T-cell (primary cell): Measurements from ENCODE around the gene PLCB1. TPM values are rescaled to one million over a fixed set of nuclear protein-coding genes. Genes with fewer than 3 reads are reported as not detected.

ENCODE experiments used
- ATAC-seq, 4 experiments: fragments of 200-7000 bp in 3 of 4; fragments of 150-1000 bp in 1 of 4; cut with Tn5 transposase; replicated peaks in 1 of 4; 1 replicate in 3 of 4; 2 replicates in 1 of 4; pipeline ENCODE4 v1.10.0; 2021; ENCODE audit warnings: moderate library complexity in 3 of 4, mild to moderate bottlenecking in 2 of 4, moderate number of reproducible peaks in 1 of 4
- CTCF ChIA-PET, 2 donors: fragments of 300-600 bp; sonication (Branson Sonifier 250); formaldehyde crosslinking; loops; one replicate each; lab custom pipeline; 2022; ENCODE audit warnings: antibody characterized with exemption in 2 of 2; lab: Charles Lee
- POLR2A ChIA-PET, 2 donors: fragments of 300-600 bp; sonication (Branson Sonifier 250); formaldehyde crosslinking; loops; one replicate each; lab custom pipeline; 2022; ENCODE audit warnings: antibody characterized with exemption in 2 of 2; lab: Charles Lee
- DNase-seq, 35 experiments: peaks; one replicate each; pipeline versions ENCODE4 v3.0.0 to v3.0.0-alpha.2; 2013 to 2023
- H3K27ac ChIP-seq: one replicate; pipeline ENCODE4 v1.5.1; 2013; ENCODE audit warnings: low read length
- H3K27me3 ChIP-seq, 2 experiments: replicated peaks in 1 of 2; 1 replicate in 1 of 2; 2 replicates in 1 of 2; pipeline versions ENCODE4 v1.6.1 to v1.7.0; 2013; ENCODE audit warnings: low read length in 1 of 2, mixed read lengths in 1 of 2; ENCODE audit not compliant: control insufficient read depth in 2 of 2, insufficient read depth in 2 of 2; ENCODE audit errors: extremely low read depth in 1 of 2
- H3K36me3 ChIP-seq, 2 donors: 1 replicate in 1 of 2; 2 replicates in 1 of 2; pipeline versions ENCODE4 v1.6.1 to v1.7.0; 2013; ENCODE audit warnings: low read length in 1 of 2; ENCODE audit not compliant: control insufficient read depth in 2 of 2, insufficient read depth in 1 of 2; ENCODE audit errors: extremely low read depth in 1 of 2
- H3K4me1 ChIP-seq, 2 experiments: 1 replicate in 1 of 2; 2 replicates in 1 of 2; pipeline versions ENCODE4 v1.6.1 to v1.7.0; 2013; ENCODE audit warnings: low read length in 2 of 2, mixed read lengths in 1 of 2; ENCODE audit not compliant: insufficient read depth in 2 of 2, control insufficient read depth in 1 of 2; ENCODE audit errors: extremely low read depth in 1 of 2
- H3K4me3 ChIP-seq, 2 donors: 1 replicate in 1 of 2; 2 replicates in 1 of 2; pipeline versions ENCODE4 v1.5.1 to v1.7.0; 2013; ENCODE audit warnings: mild to moderate bottlenecking in 2 of 2, low read length in 1 of 2, moderate library complexity in 1 of 2; ENCODE audit not compliant: control insufficient read depth in 1 of 2; ENCODE audit errors: extremely low read depth in 1 of 2
- H3K9me3 ChIP-seq: 2 replicates; pipeline ENCODE4 v1.7.0; 2013
- H3K27ac Mint-ChIP-seq, 2 donors: one replicate each; pipeline ENCODE4 v1.8.0; 2020 to 2021; ENCODE audit warnings: mild to moderate bottlenecking in 2 of 2, mixed read lengths in 2 of 2
- H3K27me3 Mint-ChIP-seq, 2 donors: one replicate each; pipeline ENCODE4 v1.8.0; 2021 to 2022; ENCODE audit warnings: mixed read lengths in 2 of 2
- H3K36me3 Mint-ChIP-seq: one replicate; pipeline ENCODE4 v1.8.0; 2021; ENCODE audit warnings: mixed read lengths
- H3K4me1 Mint-ChIP-seq, 3 donors: one replicate each; pipeline ENCODE4 v1.8.0; 2020 to 2022; ENCODE audit warnings: mixed read lengths in 3 of 3, mild to moderate bottlenecking in 1 of 3
- H3K4me3 Mint-ChIP-seq, 3 donors: one replicate each; pipeline ENCODE4 v1.8.0; 2020 to 2022; ENCODE audit warnings: mild to moderate bottlenecking in 3 of 3, mixed read lengths in 3 of 3, moderate library complexity in 3 of 3
- H3K9me3 Mint-ChIP-seq, 3 donors: one replicate each; pipeline ENCODE4 v1.8.0; 2020 to 2022; ENCODE audit warnings: mixed read lengths in 3 of 3
- WGBS: methylation state at CpG from one replicate; pipeline ENCODE4 v1.1.5; 2013; ENCODE audit warnings: missing lambda C conversion rate; ENCODE audit not compliant: insufficient coverage; 5-methylcytosine and 5-hydroxymethylcytosine counted together
- total RNA-seq, 35 experiments: library from RNA in 6 of 35; stranded (reverse) in 6 of 35; fragments of 120-200 nt in 1 of 35; gene quantifications; one replicate each; pipeline versions ENCODE4 v1.2.1 to v1.2.4 and lab custom pipeline; 2013 to 2026

Gene PLCB1
- total RNA-seq, 5 donors from 2014 or later (not counting 1 experiment from before 2014, with no cell fraction given): 3.3 to 15.1 (median 7.4) TPM

GRCh38 chr20:8226106-8226505 is 94.0 kb downstream of the PLCB1 start:
- ChIA-PET POLR2A (no interaction called here), CTCF (no interaction called here)
- Histone ChIP-seq H3K9me3 (no peaks in the 10 kb centered on the region), H3K27me3 (no peaks in the 10 kb centered on the region), H3K36me3 (no peaks in the 10 kb centered on the region), H3K4me1 (no peaks in the 10 kb centered on the region), H3K4me3 (no peak overlapping the region), H3K27ac (no peak overlapping the region)
- no peaks in the 10 kb centered on the region for H3K36me3 Mint-ChIP-seq
- no peak overlapping the region for H3K27ac Mint-ChIP-seq
- H3K27me3 Mint-ChIP-seq: peaks cover 0 to 3% of the 10 kb centered on the region in 2 donors
- no peak overlapping the region for H3K4me3 Mint-ChIP-seq
- ATAC-seq (no peak), DNase-seq (no peak)
- peaks cover 0 to 6% (median 6%) of the 10 kb centered on the region in 3 donors for H3K9me3 Mint-ChIP-seq
- 100% methylated on average over 1 of the region's 2 CpGs for WGBS
- peaks cover 0 to 3% (median 0%) of the 10 kb centered on the region in 3 donors for H3K4me1 Mint-ChIP-seq

DNA sequence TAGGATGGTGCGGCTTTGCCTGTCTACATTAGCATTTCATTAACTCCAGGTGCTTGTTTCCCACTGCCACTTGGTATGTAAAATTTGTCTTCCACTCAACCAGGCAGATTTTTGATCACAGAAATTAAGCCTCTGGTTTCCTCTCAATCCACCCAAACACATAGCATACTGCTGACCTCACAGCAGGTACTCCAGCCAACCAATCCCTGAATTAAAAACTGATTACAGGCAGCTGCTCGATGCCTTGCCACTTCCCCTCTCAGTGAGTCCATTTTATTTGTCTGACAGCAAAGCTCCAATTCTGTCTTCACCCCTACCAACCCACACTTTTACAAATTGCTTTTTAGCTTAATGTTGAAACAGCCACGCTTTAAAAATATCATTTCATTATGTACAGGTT is 95.2 kb downstream of the PLCB1 start:
- Mint-ChIP-seq H3K4me1 (peaks cover 0 to 3% (median 0%) of the 10 kb centered on the region in 3 donors), H3K27me3 (peaks cover 2 to 3% of the 10 kb centered on the region in 2 donors), H3K27ac (no peak overlapping the region), H3K9me3 (peaks cover 0 to 6% (median 5%) of the 10 kb centered on the region in 3 donors), H3K4me3 (no peak overlapping the region), H3K36me3 (no peaks in the 10 kb centered on the region)
- ATAC-seq: no peak
- Histone ChIP-seq H3K27ac (no peak overlapping the region), H3K4me1 (no peaks in the 10 kb centered on the region), H3K4me3 (no peak overlapping the region), H3K36me3 (no peaks in the 10 kb centered on the region), H3K9me3 (no peaks in the 10 kb centered on the region), H3K27me3 (no peaks in the 10 kb centered on the region)
- DNase-seq: no peak
- 85% methylated on average over 2 of the region's 3 CpGs for WGBS
- POLR2A ChIA-PET: no interaction called here
- CTCF ChIA-PET: no interaction called here

DNA sequence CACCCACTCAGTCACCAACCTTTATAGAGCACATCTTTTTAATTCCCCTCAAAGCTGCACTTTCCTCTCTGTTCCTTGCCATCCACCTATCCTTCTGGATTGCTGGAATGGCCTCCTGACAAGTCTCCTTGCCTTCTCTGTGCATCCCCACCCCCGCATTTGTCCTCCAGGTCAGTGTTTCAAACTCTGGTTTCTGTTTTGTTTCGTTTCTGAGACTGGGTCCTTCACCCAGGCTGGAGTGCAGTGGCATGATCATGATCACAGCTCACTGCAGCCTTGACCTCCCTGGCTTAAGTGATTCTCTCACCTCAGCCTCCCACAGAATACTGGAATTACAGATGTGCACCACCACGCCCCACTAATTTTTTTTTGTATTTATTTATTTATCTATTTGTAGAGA is 96.2 kb downstream of the PLCB1 start:
- POLR2A ChIA-PET: no interaction called here
- no peaks in the 10 kb centered on the region for H3K27me3 ChIP-seq
- DNase-seq (no peak), ATAC-seq (no peak)
- no peak overlapping the region for H3K27ac Mint-ChIP-seq
- H3K27me3 Mint-ChIP-seq: peaks cover 2 to 3% of the 10 kb centered on the region in 2 donors
- H3K4me1 Mint-ChIP-seq: peaks cover 0 to 3% (median 0%) of the 10 kb centered on the region in 3 donors
- H3K9me3 Mint-ChIP-seq: peaks cover 0 to 2% (median 0%) of the 10 kb centered on the region in 3 donors
- no peaks in the 10 kb centered on the region for H3K36me3 Mint-ChIP-seq
- H3K27ac ChIP-seq: no peak overlapping the region
- no peak overlapping the region for H3K4me3 Mint-ChIP-seq
- H3K9me3 ChIP-seq: no peaks in the 10 kb centered on the region
- H3K36me3 ChIP-seq: no peaks in the 10 kb centered on the region
- H3K4me1 ChIP-seq: no peaks in the 10 kb centered on the region
- no peak overlapping the region for H3K4me3 ChIP-seq
- WGBS: 79% methylated on average over 2 of the region's 3 CpGs
- CTCF ChIA-PET: no interaction called here

GRCh38 chr20:8229090-8229489 is 97.0 kb downstream of the PLCB1 start:
- no CpG with 5 or more reads among the region's 1 CpG for WGBS
- no peaks in the 10 kb centered on the region for H3K9me3 Mint-ChIP-seq

DNA sequence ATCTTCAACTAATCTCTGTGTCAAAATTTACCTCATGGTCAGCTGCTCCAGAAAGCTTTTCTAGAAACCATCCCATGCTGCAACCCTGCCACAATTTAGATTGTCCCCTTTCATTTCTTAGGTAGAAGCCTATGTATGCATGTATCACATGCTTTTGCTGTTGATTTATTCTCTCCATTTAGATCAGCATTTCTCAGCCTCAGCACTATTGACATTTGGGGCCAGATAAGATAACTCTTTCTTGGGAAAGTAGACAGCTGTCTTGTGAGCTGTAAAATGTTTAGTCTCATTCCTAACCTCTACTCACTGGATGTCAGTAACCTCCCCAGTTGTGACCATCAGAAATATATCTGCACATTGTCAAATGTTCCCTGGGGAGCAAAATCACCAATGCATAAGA is 99.0 kb downstream of the PLCB1 start:
- Histone ChIP-seq H3K4me3 (no peak overlapping the region), H3K27ac (no peak overlapping the region), H3K4me1 (no peaks in the 10 kb centered on the region), H3K9me3 (no peaks in the 10 kb centered on the region), H3K36me3 (no peaks in the 10 kb centered on the region), H3K27me3 (no peaks in the 10 kb centered on the region)
- no peak overlapping the region for H3K27ac Mint-ChIP-seq
- CTCF ChIA-PET: no interaction called here
- H3K9me3 Mint-ChIP-seq: no peaks in the 10 kb centered on the region
- peaks cover 0 to 3% (median 0%) of the 10 kb centered on the region in 3 donors for H3K4me1 Mint-ChIP-seq
- POLR2A ChIA-PET: no interaction called here
- peaks cover 2 to 3% of the 10 kb centered on the region in 2 donors for H3K27me3 Mint-ChIP-seq
- DNase-seq (no peak), ATAC-seq (no peak)
- no peaks in the 10 kb centered on the region for H3K36me3 Mint-ChIP-seq
- no peak overlapping the region for H3K4me3 Mint-ChIP-seq

More at GRCh38 chr20:8229090-8229489, 97.0 kb downstream of the PLCB1 start:
- peaks cover 2 to 3% of the 10 kb centered on the region in 2 donors for H3K27me3 Mint-ChIP-seq
- no peak overlapping the region for H3K4me3 Mint-ChIP-seq
- Histone ChIP-seq H3K27ac (no peak overlapping the region), H3K9me3 (no peaks in the 10 kb centered on the region), H3K36me3 (no peaks in the 10 kb centered on the region), H3K27me3 (no peaks in the 10 kb centered on the region), H3K4me1 (no peaks in the 10 kb centered on the region), H3K4me3 (no peak overlapping the region)
- H3K27ac Mint-ChIP-seq: no peak overlapping the region
- peaks cover 0 to 3% (median 0%) of the 10 kb centered on the region in 3 donors for H3K4me1 Mint-ChIP-seq
- ChIA-PET CTCF (no interaction called here), POLR2A (no interaction called here)
- ATAC-seq: no peak
- H3K36me3 Mint-ChIP-seq: no peaks in the 10 kb centered on the region
- no peak for DNase-seq

DNA sequence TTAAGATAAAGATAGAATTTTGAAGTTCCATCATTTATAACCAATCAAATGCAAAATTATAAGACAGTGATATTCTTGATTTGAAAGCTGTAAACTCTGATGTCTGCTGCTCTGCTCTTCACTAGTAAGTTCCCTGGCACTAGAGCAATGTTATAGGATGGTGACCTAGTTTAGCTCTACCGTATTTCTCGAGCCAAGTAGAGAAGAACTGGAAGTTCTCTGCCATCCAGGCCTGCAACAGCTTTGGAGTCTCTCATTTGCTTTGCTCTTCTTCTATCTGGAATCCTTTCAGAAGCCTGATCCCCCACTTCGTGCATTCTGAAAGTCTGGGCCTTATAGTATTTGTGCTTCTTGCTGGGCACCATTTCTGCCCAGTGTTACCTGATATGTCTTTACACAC is 100.3 kb downstream of the PLCB1 start:
- H3K9me3 Mint-ChIP-seq: no peaks in the 10 kb centered on the region
- Histone ChIP-seq H3K9me3 (no peaks in the 10 kb centered on the region), H3K4me3 (no peak overlapping the region), H3K27me3 (no peaks in the 10 kb centered on the region), H3K27ac (no peak overlapping the region), H3K4me1 (no peaks in the 10 kb centered on the region), H3K36me3 (no peaks in the 10 kb centered on the region)
- 93% methylated on average over 2 of the region's 3 CpGs for WGBS
- ChIA-PET CTCF (no interaction called here), POLR2A (interaction anchor here in 1 of 2 donors (0.6 kb wide), 1 partner anchor 612 kb away, joined by 3 read pairs; no protein-coding TSS in a partner anchor)
- DNase-seq (no peak), ATAC-seq (no peak)
- H3K27me3 Mint-ChIP-seq: peaks cover 2 to 3% of the 10 kb centered on the region in 2 donors
- no peaks in the 10 kb centered on the region for H3K36me3 Mint-ChIP-seq
- no peak overlapping the region for H3K4me3 Mint-ChIP-seq
- H3K27ac Mint-ChIP-seq: no peak overlapping the region
- H3K4me1 Mint-ChIP-seq: peaks cover 0 to 3% (median 0%) of the 10 kb centered on the region in 3 donors

DNA sequence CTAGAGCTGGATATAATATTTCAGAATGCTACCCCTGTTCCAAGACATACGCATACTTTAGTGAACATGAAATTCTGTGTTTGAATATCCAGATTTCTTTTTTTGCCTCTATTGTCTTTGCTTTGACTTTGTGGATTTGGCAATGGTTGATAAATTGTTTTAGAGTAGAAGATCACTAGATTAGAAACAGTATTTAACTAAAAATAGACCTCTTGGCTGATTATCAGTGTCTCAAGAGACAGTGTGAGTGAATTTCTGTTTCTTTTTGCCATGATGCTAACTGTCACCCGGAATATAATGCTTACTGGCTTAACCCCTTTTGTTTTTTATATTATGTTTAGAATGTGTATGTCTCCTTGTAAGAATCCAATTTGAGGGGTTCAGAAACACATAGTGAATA is 102.5 kb downstream of the PLCB1 start:
- ChIA-PET POLR2A (no interaction called here), CTCF (no interaction called here)
- Histone ChIP-seq H3K4me1 (no peaks in the 10 kb centered on the region), H3K4me3 (no peak overlapping the region), H3K36me3 (no peaks in the 10 kb centered on the region), H3K9me3 (no peaks in the 10 kb centered on the region), H3K27me3 (no peaks in the 10 kb centered on the region), H3K27ac (no peak overlapping the region)
- Mint-ChIP-seq H3K36me3 (no peaks in the 10 kb centered on the region), H3K4me3 (no peak overlapping the region), H3K4me1 (peaks cover 0 to 11% (median 0%) of the 10 kb centered on the region in 3 donors), H3K27ac (no peak overlapping the region), H3K27me3 (peaks cover 0 to 2% of the 10 kb centered on the region in 2 donors), H3K9me3 (no peaks in the 10 kb centered on the region)
- DNase-seq (no peak), ATAC-seq (no peak)
- WGBS: no CpG with 5 or more reads among the region's 2 CpGs
